ENCODE measurements around the gene KCTD5. TPM values are rescaled to one million over a fixed set of nuclear protein-coding genes. Genes with fewer than 3 reads are reported as not detected.
A peak's percentile ranks its signal among the peaks of the same experiment; 100 is the strongest.
"Not testable (repeated sequence)": the region's sequence is repeated elsewhere in the genome, so short reads cannot be mapped to it uniquely, and the experiment has no call there.

KCTD5 gene
- total and polyA plus RNA-seq, 2 donors, result 13.7 to 18.4 TPM

DNA sequence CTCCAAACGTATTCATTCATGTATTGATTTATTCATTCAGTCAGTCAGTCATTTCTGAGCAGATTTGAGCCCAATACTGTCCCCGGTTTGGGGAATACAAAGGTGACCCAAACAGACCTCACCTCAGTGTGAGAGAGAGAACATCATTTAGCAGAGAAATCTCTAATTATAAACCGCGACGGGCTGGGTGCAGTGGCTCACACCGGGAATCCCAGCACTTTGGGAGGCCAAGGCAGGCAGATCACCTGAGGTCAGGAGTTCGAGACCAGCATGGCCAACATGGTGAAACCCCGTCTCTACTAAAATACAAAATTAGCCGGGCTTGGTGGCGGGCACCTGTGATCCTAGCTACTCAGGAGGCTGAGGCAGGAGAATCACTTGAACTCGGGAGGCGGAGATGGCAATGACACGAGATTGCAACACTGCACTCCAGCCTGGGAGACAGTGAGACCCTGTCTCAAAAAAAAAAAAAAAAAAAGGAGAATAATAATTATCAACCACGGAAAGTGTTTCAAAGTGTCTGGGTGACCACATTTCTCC, 39.4 kb downstream of the KCTD5 start:
- DNase-seq (ENCODE audit: extremely low spot score); H3K36me3 ChIP-seq (ENCODE audit: insufficient read depth); H3K27ac ChIP-seq (ENCODE audit: low read depth); H3K4me1 ChIP-seq (ENCODE audit: insufficient read depth): not testable (repeated sequence)
- 42% methylated on average over 14 of the region's 14 CpGs for WGBS
- H3K4me3 ChIP-seq (ENCODE audit: low read depth, low read length), result peak overlapping the region; percentile 66

DNA sequence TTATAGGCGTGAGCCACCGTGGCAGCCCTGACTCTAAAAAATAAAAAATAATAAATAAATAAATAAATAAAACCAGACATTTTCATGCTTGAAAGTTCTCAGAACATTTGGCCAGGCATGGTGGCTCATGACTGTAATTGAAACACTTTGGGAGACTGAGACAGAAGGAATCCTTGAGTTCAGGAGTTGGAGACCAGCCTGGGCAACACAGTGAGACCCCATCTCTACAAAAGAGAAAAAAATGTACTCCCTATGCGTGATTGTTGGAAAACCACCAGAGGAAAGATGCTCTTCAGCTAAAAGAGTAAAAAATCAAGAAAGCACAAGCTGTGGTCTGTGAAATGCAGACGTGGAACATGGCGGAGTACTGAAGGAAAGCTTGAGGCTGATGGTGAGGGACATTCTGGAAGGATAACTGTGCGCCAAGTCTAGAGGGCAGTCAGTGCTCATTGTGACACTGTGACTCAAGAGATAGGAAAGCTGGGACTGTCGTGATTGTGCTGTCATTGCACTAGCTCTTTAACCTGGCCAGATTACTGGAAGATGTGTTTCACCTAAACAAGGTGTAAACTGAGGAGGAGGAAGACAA, 41.9 kb downstream of the KCTD5 start:
- 81% methylated on average over 7 of the region's 7 CpGs for WGBS
- Histone ChIP-seq H3K4me3 (ENCODE audit: low read depth, low read length) (no peak overlapping the region), H3K27ac (ENCODE audit: low read depth) (no peak overlapping the region), H3K36me3 (ENCODE audit: insufficient read depth) (no peaks in the 10 kb centered on the region), H3K4me1 (ENCODE audit: insufficient read depth) (no peaks in the 10 kb centered on the region)
- DNase-seq (ENCODE audit: extremely low spot score), result no peak

DNA sequence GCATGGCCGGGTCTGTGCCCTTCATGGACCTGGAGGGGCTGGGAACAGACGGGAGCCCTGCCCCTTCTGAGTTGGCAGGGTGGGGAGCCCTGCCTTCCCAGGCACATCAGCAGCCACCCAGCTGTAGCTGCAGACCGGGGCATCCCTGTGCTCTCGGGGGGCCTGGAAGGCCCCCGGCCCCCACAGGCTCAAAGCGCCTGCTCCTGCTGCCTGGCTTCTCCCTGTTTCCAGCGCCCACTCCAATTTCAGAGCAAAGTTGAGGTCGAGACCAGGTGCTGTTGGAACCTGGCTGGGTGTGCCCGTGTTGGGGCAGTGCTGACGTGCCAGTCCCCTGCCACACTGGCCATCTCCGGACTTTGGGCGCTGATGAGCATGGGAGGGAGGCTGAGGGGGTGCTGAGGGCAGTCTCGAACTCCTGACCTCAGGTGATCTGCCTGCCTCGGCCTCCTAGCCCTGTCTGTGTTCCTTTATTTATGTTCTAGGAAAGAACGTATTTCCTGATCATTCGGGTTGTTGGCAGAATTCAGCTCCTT, 42.6 kb downstream of the KCTD5 start:
- H3K4me3 ChIP-seq (ENCODE audit: low read depth, low read length), result no peak overlapping the region
- no peak for DNase-seq (ENCODE audit: extremely low spot score)
- H3K36me3 ChIP-seq (ENCODE audit: insufficient read depth), result no peaks in the 10 kb centered on the region
- no peak overlapping the region for H3K27ac ChIP-seq (ENCODE audit: low read depth)
- no peaks in the 10 kb centered on the region for H3K4me1 ChIP-seq (ENCODE audit: insufficient read depth)
- WGBS, result 65% methylated on average over 16 of the region's 16 CpGs

DNA sequence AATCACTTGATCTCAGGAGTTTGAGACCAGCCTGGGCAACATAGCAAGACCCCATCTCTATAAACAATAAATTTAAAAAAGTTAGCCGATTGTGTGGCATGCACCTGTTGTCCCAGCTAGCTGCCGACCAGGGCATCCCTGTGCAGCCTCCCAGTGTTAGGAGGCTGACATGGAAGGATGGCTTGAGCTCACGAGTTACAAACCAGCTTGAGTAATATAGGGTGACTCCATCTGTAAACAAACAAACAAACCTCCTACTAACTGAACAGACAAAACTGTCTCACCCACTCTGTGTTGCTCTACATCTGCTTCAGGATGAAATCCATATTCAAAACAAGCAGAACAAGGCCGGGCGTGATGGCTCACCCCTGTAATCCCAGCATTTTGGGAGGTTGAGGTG, 44.6 kb downstream of the KCTD5 start:
- WGBS, result 81% methylated on average over 5 of the region's 5 CpGs
- Histone ChIP-seq H3K27ac (ENCODE audit: low read depth) (no peak overlapping the region), H3K36me3 (ENCODE audit: insufficient read depth) (no peaks in the 10 kb centered on the region), H3K4me3 (ENCODE audit: low read depth, low read length) (no peak overlapping the region), H3K4me1 (ENCODE audit: insufficient read depth) (no peaks in the 10 kb centered on the region)
- no peak for DNase-seq (ENCODE audit: extremely low spot score)

DNA sequence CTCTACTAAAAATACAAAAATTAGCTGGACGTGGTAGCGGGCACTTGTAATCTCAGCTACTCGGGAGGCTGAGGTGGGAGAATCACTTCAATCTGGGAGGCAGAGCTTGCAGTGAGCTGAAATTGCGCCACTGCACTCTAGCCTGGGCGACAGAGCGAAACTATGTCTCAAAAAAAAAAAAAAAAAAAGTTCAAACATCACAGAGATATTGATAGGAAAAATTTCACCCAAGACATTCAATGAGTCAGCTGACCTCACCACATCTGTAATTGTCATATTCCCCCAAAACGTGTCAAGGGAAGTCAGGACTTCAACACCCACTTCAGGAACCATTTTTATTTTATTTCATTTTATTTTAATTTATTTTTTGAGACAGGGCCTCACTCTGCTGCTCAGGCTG, 45.7 kb downstream of the KCTD5 start:
- WGBS, result 83% methylated on average over 7 of the region's 7 CpGs
- Histone ChIP-seq H3K4me3 (ENCODE audit: low read depth, low read length) (no peak overlapping the region), H3K36me3 (ENCODE audit: insufficient read depth) (no peaks in the 10 kb centered on the region), H3K4me1 (ENCODE audit: insufficient read depth) (no peaks in the 10 kb centered on the region), H3K27ac (ENCODE audit: low read depth) (no peak overlapping the region)
- no peak for DNase-seq (ENCODE audit: extremely low spot score)

DNA sequence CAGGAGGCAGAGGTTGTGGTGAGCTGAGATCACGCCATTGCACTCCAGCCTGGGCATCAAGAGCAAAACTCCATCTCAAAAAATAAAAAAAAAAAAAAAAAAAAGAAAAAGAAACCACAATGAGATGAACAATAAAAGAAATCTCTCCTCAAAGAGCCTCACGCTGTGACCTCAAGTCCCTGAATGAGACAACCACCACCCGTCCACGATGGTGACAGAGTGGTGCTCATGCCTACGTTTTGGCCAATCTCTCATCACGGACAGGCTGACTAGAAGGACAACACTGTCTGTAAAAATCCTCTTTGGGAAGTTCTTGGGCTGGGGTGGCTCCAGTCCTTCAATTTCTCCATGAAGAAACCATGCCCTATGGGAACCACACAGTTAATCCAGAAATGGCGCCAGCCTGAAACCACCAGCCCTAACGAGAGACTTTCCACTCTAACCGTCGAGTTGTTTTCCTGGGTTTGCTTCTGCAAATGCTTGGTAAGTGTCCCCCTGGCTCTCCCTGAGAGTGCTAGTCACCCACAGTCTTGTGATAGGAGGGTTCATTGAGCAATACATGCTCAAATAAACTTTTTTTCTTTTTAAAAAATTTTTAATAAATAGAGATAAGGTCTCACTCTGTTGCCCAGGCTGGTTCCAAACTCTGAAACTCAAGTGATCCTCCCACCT, 52.7 kb downstream of the KCTD5 start:
- no peak overlapping the region for H3K4me3 ChIP-seq (ENCODE audit: low read depth, low read length)
- DNase-seq (ENCODE audit: extremely low spot score), result no peak
- 79% methylated on average over 10 of the region's 10 CpGs for WGBS
- no peaks in the 10 kb centered on the region for H3K36me3 ChIP-seq (ENCODE audit: insufficient read depth)
- no peak overlapping the region for H3K27ac ChIP-seq (ENCODE audit: low read depth)
- no peaks in the 10 kb centered on the region for H3K4me1 ChIP-seq (ENCODE audit: insufficient read depth)

DNA sequence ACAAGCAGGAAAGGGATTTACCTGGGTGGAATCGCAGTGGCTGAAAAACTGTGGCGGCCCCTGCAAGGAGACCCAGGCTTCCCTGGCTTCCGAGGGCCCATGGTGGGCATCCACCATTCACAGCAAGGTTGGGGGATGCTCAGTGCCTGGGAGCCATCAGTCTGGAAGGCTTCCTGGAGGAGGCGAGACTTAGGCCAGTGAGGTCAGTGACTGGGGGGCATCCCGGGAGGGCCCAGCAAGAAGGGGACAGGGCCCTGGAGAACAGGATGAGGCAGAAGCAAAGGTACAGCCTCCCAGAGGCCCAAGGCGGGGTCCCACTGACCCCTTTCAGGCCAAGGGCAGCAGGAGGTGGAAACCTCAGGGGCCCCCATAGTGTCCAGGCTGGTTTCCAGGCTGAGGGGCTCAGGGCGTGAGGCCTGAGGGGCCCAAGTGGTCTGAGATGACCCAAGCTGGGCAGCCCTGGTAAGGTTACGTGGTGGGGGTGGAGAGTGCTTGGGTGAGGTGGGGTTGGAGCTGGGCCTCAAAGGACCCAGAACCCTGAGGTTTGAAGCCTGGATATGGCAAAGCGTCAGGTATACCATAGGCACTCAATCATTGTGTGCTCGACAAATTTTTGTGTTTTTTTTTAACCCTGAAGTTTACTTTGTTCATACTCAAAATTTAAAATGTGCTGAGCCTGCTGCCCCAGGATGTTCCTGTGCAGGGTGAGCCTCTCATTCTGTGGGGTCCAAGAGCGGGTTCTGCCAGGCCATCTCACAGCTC, 54.3 kb downstream of the KCTD5 start:
- 89% methylated on average over 11 of the region's 11 CpGs for WGBS
- Histone ChIP-seq H3K36me3 (ENCODE audit: insufficient read depth) (no peaks in the 10 kb centered on the region), H3K4me1 (ENCODE audit: insufficient read depth) (no peaks in the 10 kb centered on the region), H3K4me3 (ENCODE audit: low read depth, low read length) (no peak overlapping the region), H3K27ac (ENCODE audit: low read depth) (no peak overlapping the region)
- DNase-seq (ENCODE audit: extremely low spot score), result no peak

DNA sequence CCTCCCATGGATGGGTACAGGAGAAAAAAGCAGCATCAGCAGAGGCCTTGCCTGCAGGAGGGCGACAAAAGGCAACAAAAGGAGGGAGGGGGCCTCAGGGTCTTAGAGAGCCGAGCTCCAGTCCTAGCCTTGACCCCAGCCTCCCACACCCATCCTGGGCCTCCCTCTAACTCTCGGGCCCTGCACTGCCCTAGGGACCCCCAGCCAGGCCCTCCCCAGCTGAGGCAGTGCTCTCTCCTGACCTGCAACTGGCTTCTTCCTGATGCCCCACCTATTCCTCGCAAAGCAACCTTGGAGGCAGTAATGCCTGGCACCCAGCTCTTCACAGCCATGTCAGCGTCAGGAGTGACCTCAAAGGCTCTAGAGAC, 54.9 kb downstream of the KCTD5 start:
- H3K4me1 ChIP-seq (ENCODE audit: insufficient read depth), result no peaks in the 10 kb centered on the region
- H3K36me3 ChIP-seq (ENCODE audit: insufficient read depth), result no peaks in the 10 kb centered on the region
- no peak overlapping the region for H3K27ac ChIP-seq (ENCODE audit: low read depth)
- DNase-seq (ENCODE audit: extremely low spot score), result no peak
- H3K4me3 ChIP-seq (ENCODE audit: low read depth, low read length), result no peak overlapping the region
- 80% methylated on average over 5 of the region's 5 CpGs for WGBS

DNA sequence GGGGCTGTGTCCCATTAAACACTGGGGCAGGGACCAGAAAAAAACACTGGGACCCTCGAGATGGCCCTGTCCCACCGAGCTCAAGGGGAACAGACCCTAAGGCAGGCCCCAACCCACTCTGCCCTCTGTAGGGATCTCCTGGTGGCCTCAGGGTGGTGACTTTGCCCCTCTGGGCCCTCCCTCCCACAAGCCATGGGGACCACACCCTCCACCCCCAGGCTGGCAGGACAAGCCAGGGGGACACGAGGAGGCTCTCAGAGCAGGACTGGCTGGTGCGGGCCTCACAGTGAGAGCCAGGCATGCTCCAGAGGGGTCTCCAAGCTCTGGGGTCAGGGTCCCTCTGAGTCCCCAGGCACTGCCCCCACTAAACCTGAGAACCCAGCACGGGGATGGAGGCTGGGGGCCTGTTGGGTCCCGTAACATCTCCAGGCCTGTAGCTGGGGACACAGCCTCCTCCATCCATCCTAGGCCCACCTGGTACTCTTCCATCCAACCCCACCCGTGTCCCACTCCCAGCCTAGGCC, 55.6 kb downstream of the KCTD5 start:
- Histone ChIP-seq H3K4me1 (ENCODE audit: insufficient read depth) (no peaks in the 10 kb centered on the region), H3K36me3 (ENCODE audit: insufficient read depth) (no peaks in the 10 kb centered on the region), H3K4me3 (ENCODE audit: low read depth, low read length) (no peak overlapping the region), H3K27ac (ENCODE audit: low read depth) (no peak overlapping the region)
- no peak for DNase-seq (ENCODE audit: extremely low spot score)
- 73% methylated on average over 7 of the region's 7 CpGs for WGBS

DNA sequence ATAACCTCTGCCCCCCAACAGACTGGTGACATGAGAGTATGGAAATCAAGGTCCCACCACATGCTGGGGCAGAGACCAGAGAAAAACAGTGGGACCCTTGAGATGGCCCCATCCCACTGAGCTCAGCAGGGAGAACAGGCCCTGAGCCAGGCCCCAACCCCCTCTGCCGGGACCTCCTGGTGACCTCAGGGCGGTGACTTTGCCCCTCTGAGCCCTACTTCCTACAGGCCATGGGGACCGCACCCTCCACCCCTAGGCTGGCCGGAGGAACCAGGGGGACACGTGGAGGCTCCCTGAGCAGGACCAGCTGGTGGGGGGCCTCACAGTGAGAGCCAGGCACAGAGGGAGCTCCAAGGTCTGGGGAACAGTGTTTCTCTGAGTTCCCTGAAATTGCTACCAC, 56.3 kb downstream of the KCTD5 start:
- Histone ChIP-seq H3K4me1 (ENCODE audit: insufficient read depth) (no peaks in the 10 kb centered on the region), H3K4me3 (ENCODE audit: low read depth, low read length) (no peak overlapping the region), H3K36me3 (ENCODE audit: insufficient read depth) (no peaks in the 10 kb centered on the region), H3K27ac (ENCODE audit: low read depth) (no peak overlapping the region)
- DNase-seq (ENCODE audit: extremely low spot score), result no peak
- 60% methylated on average over 5 of the region's 5 CpGs for WGBS

DNA sequence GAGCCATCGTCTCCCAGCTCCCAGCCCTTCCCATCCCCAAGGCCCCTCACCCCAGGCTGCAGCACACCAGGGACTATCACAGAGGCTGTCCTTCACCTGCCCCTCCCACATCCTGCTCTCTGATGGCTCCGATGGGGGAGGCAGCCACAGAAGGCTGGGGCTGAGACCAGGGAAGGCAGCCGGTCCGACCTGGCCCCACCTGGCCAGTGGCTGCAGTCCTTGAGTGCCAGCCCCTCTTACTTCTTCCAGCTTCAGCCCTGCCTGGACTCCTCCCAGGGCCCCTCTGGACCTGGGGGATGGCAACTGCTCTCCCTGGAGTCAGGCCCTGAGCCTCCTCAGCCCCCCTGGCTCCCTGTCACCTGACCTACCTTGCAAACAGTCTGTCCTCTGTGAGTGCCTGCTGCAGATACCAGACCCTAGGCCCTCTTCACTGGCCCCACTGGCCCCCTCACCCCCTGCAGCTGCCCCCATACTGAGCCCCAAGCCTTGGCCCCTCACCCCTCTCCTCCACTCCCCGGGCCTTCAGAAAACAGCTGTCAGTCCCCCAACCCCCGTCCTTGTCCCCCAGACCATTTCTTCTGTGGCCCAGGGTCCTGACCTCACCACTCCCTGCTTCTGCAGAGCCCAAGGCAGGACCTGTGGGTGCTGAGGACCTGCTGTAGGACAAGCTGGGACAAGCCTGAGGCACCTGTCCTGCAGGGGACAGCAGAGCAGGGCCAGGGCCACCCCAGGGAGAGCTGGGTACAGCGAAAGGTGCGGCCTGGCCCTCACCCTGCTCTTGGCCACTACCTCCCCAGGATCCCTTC, 57.5 kb downstream of the KCTD5 start:
- Histone ChIP-seq H3K4me1 (ENCODE audit: insufficient read depth) (no peaks in the 10 kb centered on the region), H3K36me3 (ENCODE audit: insufficient read depth) (no peaks in the 10 kb centered on the region), H3K4me3 (ENCODE audit: low read depth, low read length) (no peak overlapping the region), H3K27ac (ENCODE audit: low read depth) (no peak overlapping the region)
- no peak for DNase-seq (ENCODE audit: extremely low spot score)
- 56% methylated on average over 8 of the region's 8 CpGs for WGBS

DNA sequence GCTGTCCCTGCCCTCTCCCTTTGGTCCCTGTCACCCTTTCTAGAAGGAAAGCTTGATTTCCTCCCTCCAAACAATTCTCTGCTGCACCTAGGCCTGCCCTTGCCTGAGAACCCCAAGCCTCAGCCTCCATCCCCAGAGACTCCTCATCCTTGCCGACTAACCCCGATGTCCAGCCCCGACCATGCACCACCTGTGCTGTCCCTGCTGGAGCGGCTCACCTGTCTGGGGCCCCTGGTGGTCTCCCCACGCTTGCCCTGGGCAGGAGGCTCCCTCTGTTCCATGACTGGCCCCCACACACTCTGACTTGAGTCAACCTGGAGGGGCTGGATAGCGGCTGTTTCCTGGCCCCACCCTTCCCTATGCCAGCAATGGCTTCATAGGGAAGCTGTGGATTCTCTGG, 58.2 kb downstream of the KCTD5 start:
- Histone ChIP-seq H3K4me1 (ENCODE audit: insufficient read depth) (no peaks in the 10 kb centered on the region), H3K4me3 (ENCODE audit: low read depth, low read length) (no peak overlapping the region), H3K36me3 (ENCODE audit: insufficient read depth) (no peaks in the 10 kb centered on the region), H3K27ac (ENCODE audit: low read depth) (no peak overlapping the region)
- 87% methylated on average over 6 of the region's 6 CpGs for WGBS
- DNase-seq (ENCODE audit: extremely low spot score), result no peak

DNA sequence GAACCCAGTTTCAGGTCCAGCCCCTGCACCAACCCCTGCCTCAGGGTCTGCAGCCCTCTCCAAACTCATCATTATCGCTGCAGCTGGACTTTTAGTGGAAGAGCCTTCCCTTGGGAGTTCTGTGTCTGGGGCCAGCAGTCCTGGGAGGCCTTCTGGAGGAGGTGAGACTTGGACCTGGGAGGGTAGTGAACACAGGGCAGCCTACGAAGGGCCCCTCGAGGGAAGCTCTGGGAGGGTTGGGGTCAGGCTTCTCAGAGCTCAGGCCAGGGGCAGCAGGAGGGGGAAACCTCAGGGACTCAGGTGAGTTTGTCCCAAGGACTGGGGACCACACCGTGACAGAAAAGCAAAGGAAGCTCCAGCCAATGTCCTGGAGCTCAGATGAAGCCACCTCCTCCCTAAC, 58.8 kb downstream of the KCTD5 start:
- Histone ChIP-seq H3K4me3 (ENCODE audit: low read depth, low read length) (no peak overlapping the region), H3K27ac (ENCODE audit: low read depth) (no peak overlapping the region), H3K4me1 (ENCODE audit: insufficient read depth) (no peaks in the 10 kb centered on the region), H3K36me3 (ENCODE audit: insufficient read depth) (no peaks in the 10 kb centered on the region)
- 88% methylated on average over 4 of the region's 4 CpGs for WGBS
- no peak for DNase-seq (ENCODE audit: extremely low spot score)
